Liver (tissue), 9 donors: Measurements from ENCODE around the gene MEGF11. TPM values are rescaled to one million over a fixed set of nuclear protein-coding genes. Genes with fewer than 3 reads are reported as not detected.

Source experiments
- DNase-seq: peaks from one replicate; pipeline ENCODE4 v3.0.0-alpha.2; 2017; ENCODE audit warnings: low spot score
- H3K27ac ChIP-seq, 2 donors: one replicate each; pipeline ENCODE4 v1.7.0; 2013; ENCODE audit warnings: inconsistent platforms in 2 of 2, low read length in 2 of 2, control low read depth in 1 of 2, low read depth in 1 of 2, mild to moderate bottlenecking in 1 of 2
- H3K27me3 ChIP-seq, 4 donors: one replicate each; pipeline versions ENCODE4 v1.6.1 to v1.7.0; 2013; ENCODE audit warnings: low read length in 3 of 4, inconsistent platforms in 1 of 4, mild to moderate bottlenecking in 1 of 4, moderate library complexity in 1 of 4; ENCODE audit not compliant: control insufficient read depth in 4 of 4, insufficient read depth in 4 of 4
- H3K36me3 ChIP-seq, 4 donors: one replicate each; pipeline versions ENCODE4 v1.6.1 to v1.7.0; 2013; ENCODE audit warnings: low read length in 3 of 4, mild to moderate bottlenecking in 3 of 4, low read depth in 1 of 4, moderate library complexity in 1 of 4; ENCODE audit not compliant: control insufficient read depth in 4 of 4, insufficient read depth in 3 of 4
- H3K4me1 ChIP-seq, 4 donors: one replicate each; pipeline versions ENCODE4 v1.6.1 to v1.7.0; 2013; ENCODE audit warnings: low read length in 3 of 4, mild to moderate bottlenecking in 3 of 4, moderate library complexity in 1 of 4; ENCODE audit not compliant: control insufficient read depth in 4 of 4, insufficient read depth in 4 of 4
- H3K4me3 ChIP-seq, 3 donors: one replicate each; pipeline versions ENCODE4 v1.6.1 to v1.7.0; 2013; ENCODE audit warnings: low read length in 3 of 3, control low read depth in 1 of 3, low read depth in 1 of 3, mild to moderate bottlenecking in 1 of 3
- H3K9ac ChIP-seq, 2 donors: one replicate each; pipeline ENCODE4 v1.7.0; 2013; ENCODE audit warnings: low read length in 2 of 2, mild to moderate bottlenecking in 2 of 2, moderate library complexity in 2 of 2, control low read depth in 1 of 2, low read depth in 1 of 2
- H3K9me3 ChIP-seq, 4 donors: one replicate each; pipeline versions ENCODE4 v1.6.1 to v1.7.0; 2013; ENCODE audit warnings: low read length in 3 of 4; ENCODE audit not compliant: control insufficient read depth in 4 of 4
- ATF3 ChIP-seq: IDR thresholded peaks from 2 replicates; pipeline ENCODE4 v1.6.1; 2016; ENCODE audit warnings: antibody characterized with exemption
- CTCF ChIP-seq: fragments of 150-350 bp; IDR thresholded peaks from 2 replicates; pipeline ENCODE4 v1.5.1; 2017; ENCODE audit warnings: improper control_type of control experiment, low read depth, low read length; ENCODE audit not compliant: missing input control
- EGR1 ChIP-seq, 2 donors: IDR thresholded peaks; 2 replicates each; pipeline ENCODE4 v1.6.1; 2016 to 2018; ENCODE audit warnings: antibody characterized with exemption in 2 of 2, low read depth in 2 of 2
- FOXA1 ChIP-seq: IDR thresholded peaks from 2 replicates; pipeline ENCODE4 v1.6.1; 2016; ENCODE audit warnings: antibody characterized with exemption
- FOXA2 ChIP-seq: IDR thresholded peaks from 2 replicates; pipeline ENCODE4 v1.6.1; 2016; ENCODE audit warnings: antibody characterized with exemption
- GABPA ChIP-seq, 2 donors: IDR thresholded peaks in 1 of 2; conservative IDR thresholded peaks in 1 of 2; 2 replicates each; pipeline ENCODE4 v1.6.1; 2016; ENCODE audit warnings: antibody characterized with exemption in 2 of 2, mild to moderate bottlenecking in 1 of 2, moderate library complexity in 1 of 2
- HNF4G ChIP-seq: IDR thresholded peaks from 2 replicates; pipeline ENCODE4 v1.6.1; 2016; ENCODE audit warnings: antibody characterized with exemption
- JUND ChIP-seq, 2 donors: IDR thresholded peaks; 2 replicates each; pipeline ENCODE4 v1.6.1; 2016; ENCODE audit warnings: antibody characterized with exemption in 2 of 2
- MAX ChIP-seq: IDR thresholded peaks from 2 replicates; pipeline ENCODE4 v1.6.1; 2016; ENCODE audit warnings: antibody characterized with exemption
- NR2F2 ChIP-seq: IDR thresholded peaks from 2 replicates; pipeline ENCODE4 v1.6.1; 2016; ENCODE audit warnings: antibody characterized with exemption
- RAD21 ChIP-seq, 2 donors: IDR thresholded peaks; 2 replicates each; pipeline ENCODE4 v1.6.1; 2016; ENCODE audit warnings: antibody characterized with exemption in 2 of 2, mild to moderate bottlenecking in 2 of 2
- REST ChIP-seq: IDR thresholded peaks from 2 replicates; pipeline ENCODE4 v1.6.1; 2016; ENCODE audit warnings: antibody characterized with exemption, mild to moderate bottlenecking
- RXRA ChIP-seq, 2 donors: IDR thresholded peaks; 2 replicates each; pipeline ENCODE4 v1.6.1; 2017 to 2018; ENCODE audit warnings: antibody characterized with exemption in 2 of 2, mild to moderate bottlenecking in 1 of 2
- SP1 ChIP-seq: IDR thresholded peaks from 2 replicates; pipeline ENCODE4 v1.6.1; 2018; ENCODE audit warnings: antibody characterized with exemption, mild to moderate bottlenecking
- TAF1 ChIP-seq: conservative IDR thresholded peaks from 2 replicates; pipeline ENCODE4 v1.6.1; 2016; ENCODE audit warnings: antibody characterized with exemption, mild to moderate bottlenecking
- YY1 ChIP-seq: IDR thresholded peaks from 2 replicates; pipeline ENCODE4 v1.6.1; 2016; ENCODE audit warnings: antibody characterized with exemption, mild to moderate bottlenecking
- WGBS: extraction: QIAGEN DNeasy Blood & Tissue Kit; methylation state at CpG from one replicate; pipeline ENCODE4 v1.1.7; 2013; 5-methylcytosine and 5-hydroxymethylcytosine counted together
- polyA plus RNA-seq, 2 donors: library from polyadenylated mRNA; stranded (reverse) in 1 of 2; unstranded in 1 of 2; fragments of 200-250 nt in 1 of 2; fragments of >200 nt in 1 of 2; fragmentation: Nextera tagmentation in 1 of 2; extraction: Ambion mirVana in 1 of 2; gene quantifications; one replicate each; pipeline versions ENCODE4 v1.2.1 to v1.2.3, GENCODE V29; 2013 to 2015
- total RNA-seq, 2 donors: library from RNA; depleted of rRNA; stranded (reverse); fragments of >200 nt; gene quantifications; one replicate each; pipeline ENCODE4 v1.2.3, GENCODE V29; 2014
- donor health status: healthy.
- donor health status: healthy.
- donor health status: healthy.
- donor health status: healthy.
- donor health status: healthy.

MEGF11 gene
- total and polyA plus RNA-seq, 4 donors = under 0.01 to 0.51 (median 0.03) TPM; not detected in 1

GRCh38 chr15:66120422-66120821 lies 133.1 kb downstream of the MEGF11 start:
- Histone ChIP-seq H3K9me3 (no peaks in the 10 kb centered on the region), H3K4me1 (no peaks in the 10 kb centered on the region), H3K9ac (no peak overlapping the region), H3K27ac (no peak overlapping the region), H3K36me3 (no peaks in the 10 kb centered on the region), H3K4me3 (no peak overlapping the region), H3K27me3 (peaks cover 0 to 3% (median 0%) of the 10 kb centered on the region in 4 donors)
- WGBS = 61% methylated on average over 5 of the region's 5 CpGs
- no peak for DNase-seq
- TF ChIP-seq TAF1 = no peak
- no peak for TF ChIP-seq FOXA1
- peak in 1 of 2 donors; percentile 19 for TF ChIP-seq RXRA (IDR thresholded peaks at IDR 0.05)

GRCh38 chr15:66117841-66118240 lies 135.7 kb downstream of the MEGF11 start:
- Histone ChIP-seq H3K27me3 (peaks cover 0 to 5% (median 0%) of the 10 kb centered on the region in 4 donors), H3K27ac (no peak overlapping the region), H3K9me3 (no peaks in the 10 kb centered on the region), H3K4me3 (no peak overlapping the region), H3K4me1 (no peaks in the 10 kb centered on the region), H3K36me3 (no peaks in the 10 kb centered on the region), H3K9ac (no peak overlapping the region)
- DNase-seq = no peak
- TF ChIP-seq TAF1 (no peak), NR2F2 (no peak), FOXA1 (no peak), MAX (no peak), JUND (IDR thresholded peaks at IDR 0.05) (no peak)
- WGBS = 85% methylated on average over 4 of the region's 4 CpGs

- no peaks in the 10 kb centered on the region for H3K36me3 ChIP-seq
- TF ChIP-seq REST = no peak
- TF ChIP-seq CTCF = no peak
- no peak for TF ChIP-seq YY1
- TF ChIP-seq RXRA (IDR thresholded peaks at IDR 0.05) = no peak
- no peak for TF ChIP-seq ATF3
- no peak for TF ChIP-seq NR2F2
- TF ChIP-seq GABPA (IDR thresholded peaks at IDR 0.05 in 1 of 2, conservative IDR thresholded peaks at IDR 0.05 in 1 of 2) = no peak
- TF ChIP-seq HNF4G = no peak
- no peak for TF ChIP-seq TAF1
- no peak for TF ChIP-seq RAD21 (IDR thresholded peaks at IDR 0.05)
- TF ChIP-seq FOXA1 = no peak
- TF ChIP-seq JUND (IDR thresholded peaks at IDR 0.05) = no peak
- TF ChIP-seq EGR1 (IDR thresholded peaks at IDR 0.05; ENCODE audit: low read depth in 2 of 2) = no peak
- TF ChIP-seq MAX = no peak
- no peak for TF ChIP-seq SP1
- TF ChIP-seq FOXA2 = no peak
- no peaks in the 10 kb centered on the region for H3K4me1 ChIP-seq
- no peak overlapping the region for H3K27ac ChIP-seq
- DNase-seq = no peak
- no peaks in the 10 kb centered on the region for H3K9me3 ChIP-seq
- no peak overlapping the region for H3K4me3 ChIP-seq
- H3K27me3 ChIP-seq = peaks cover 0 to 12% (median under 1%) of the 10 kb centered on the region in 4 donors
- H3K9ac ChIP-seq = no peak overlapping the region
- 56% methylated on average over 18 of the region's 18 CpGs for WGBS
Observed at GRCh38 chr15:66115568-66116206, 137.9 kb downstream of the MEGF11 start.
